ENCODE results near the gene OR5C1. TPM values are rescaled to one million over a fixed set of nuclear protein-coding genes. Genes with fewer than 3 reads are reported as not detected.

OR5C1 gene
- polyA plus RNA-seq, 2 of the 4 experiments (the other 2 are of a cell fraction): not detected

- no peak for FAIRE-seq
- POLR2A ChIA-PET: no interaction called here
Observed at GRCh38 chr9:122754825-122755224, 33.9 kb upstream of the OR5C1 start.

GRCh38 chr9:122767817-122768216, 20.9 kb upstream of the OR5C1 start:
- WGBS (ENCODE audit: missing lambda C conversion rate): 8% methylated on average over 4 of the region's 4 CpGs
- Histone ChIP-seq H3K4me2 (no peak overlapping the region), H3K4me1 (no peaks in the 10 kb centered on the region), H3K27ac (no peak overlapping the region), H3K4me3 (no peak overlapping the region), H3K9me3 (peaks cover 7% of the 10 kb centered on the region; the same call in 1 of the 3 replicates)
- ATAC-seq: no peak
- CTCF ChIA-PET: interaction anchor here (0.9 kb wide), 2 partner anchors 10 to 415 kb away, joined by 3 read pairs; no protein-coding TSS in a partner anchor
- POLR2A ChIA-PET: no interaction called here
- FAIRE-seq: no peak
- DNase-seq (ENCODE audit: low read depth in 1 of 2, low spot score in 1 of 2): no peak
- TF ChIP-seq JUNB (IDR thresholded peaks at IDR 0.05) (no peak), EHMT2 (IDR thresholded peaks at IDR 0.05; ENCODE audit: low read depth) (no peak), FOXS1 (CRISPR knock-in tag; IDR thresholded peaks at IDR 0.05) (no peak), HES2 (IDR thresholded peaks at IDR 0.05) (no peak)

More at GRCh38 chr9:122754825-122755224, 33.9 kb upstream of the OR5C1 start:
- Histone ChIP-seq H3K4me1 (no peaks in the 10 kb centered on the region), H3K9me3 (peaks cover 25% of the 10 kb centered on the region), H3K27ac (no peak overlapping the region), H3K4me3 (no peak overlapping the region), H3K4me2 (no peak overlapping the region)
- WGBS (ENCODE audit: missing lambda C conversion rate): under 1% methylated on average over 2 of the region's 2 CpGs
- DNase-seq (ENCODE audit: low read depth in 1 of 2, low spot score in 1 of 2): no peak
- CTCF ChIA-PET: no interaction called here
- TF ChIP-seq NFE2L2 (conservative IDR thresholded peaks at IDR 0.05; ENCODE audit: low read length) (0 out of 2 replicates have a peak, but pooled peaks have one; percentile 6), ELK1 (IDR thresholded peaks at IDR 0.05; ENCODE audit: low read depth, low read length) (no peak)
- no peak for ATAC-seq

- DNase-seq (ENCODE audit: low read depth in 1 of 2, low spot score in 1 of 2) (no peak), ATAC-seq (no peak), FAIRE-seq (no peak)
- no peak overlapping the region for H3K4me2 ChIP-seq
- no peak overlapping the region for H3K27ac ChIP-seq
- TF ChIP-seq RCOR1 (IDR thresholded peaks at IDR 0.05; ENCODE audit: low read depth, low read length): no peak
- no peak for TF ChIP-seq CBX2 (IDR thresholded peaks at IDR 0.05; ENCODE audit: borderline replicate concordance, low read depth)
- TF ChIP-seq TFCP2L1 (CRISPR knock-in tag; IDR thresholded peaks at IDR 0.05): no peak
- no peak for TF ChIP-seq USF2 (IDR thresholded peaks at IDR 0.05)
- no peak for TF ChIP-seq GATA3 (IDR thresholded peaks at IDR 0.05; ENCODE audit: borderline replicate concordance)
- TF ChIP-seq ATOH8 (CRISPR knock-in tag; IDR thresholded peaks at IDR 0.05; ENCODE audit: low read depth): no peak
- no peak for TF ChIP-seq CHD2 (IDR thresholded peaks at IDR 0.05; ENCODE audit: low read length, partially characterized antibody)
- no peak for TF ChIP-seq RNF2 (IDR thresholded peaks at IDR 0.05; ENCODE audit: borderline replicate concordance, low read depth)
- TF ChIP-seq SREBF2 (IDR thresholded peaks at IDR 0.05): no peak
- no peak for TF ChIP-seq HEYL (CRISPR knock-in tag; IDR thresholded peaks at IDR 0.05)
- no peak for TF ChIP-seq MAFK (IDR thresholded peaks at IDR 0.05; ENCODE audit: partially characterized antibody)
- no peak for TF ChIP-seq EP300 (IDR thresholded peaks at IDR 0.05)
- TF ChIP-seq PHF8 (IDR thresholded peaks at IDR 0.05; ENCODE audit: borderline replicate concordance, low read depth): no peak
- TF ChIP-seq CEBPB (IDR thresholded peaks at IDR 0.05): no peak
- CTCF ChIA-PET: interaction anchor here (0.7 kb wide), 1 partner anchor 86 kb away, joined by 4 read pairs; no protein-coding TSS in a partner anchor
- POLR2A ChIA-PET: no interaction called here
- WGBS (ENCODE audit: missing lambda C conversion rate): 61% methylated on average over 8 of the region's 8 CpGs
- H3K9me3 ChIP-seq: 0 out of 3 replicates have a peak, but pooled peaks cover 6% of the 10 kb centered on the region
- no peak overlapping the region for H3K4me3 ChIP-seq
- H3K4me1 ChIP-seq: peaks cover 13% of the 10 kb centered on the region
Observed at GRCh38 chr9:122777052-122777451, 11.7 kb upstream of the OR5C1 start.

All from A549 (cell line).